HEK293 (cell line): ENCODE data around the gene WRAP53.

ENCODE experiments used
- BCL11A ChIP-seq: fragments of 450-650 bp; formaldehyde crosslinking; IDR thresholded peaks from 2 replicates; pipeline ENCODE4 v1.5.1; 2016; ENCODE audit warnings: low read depth, missing biosample characterization, missing genetic modification characterization
- EGR2 ChIP-seq: fragments of 450-650 bp; formaldehyde crosslinking; IDR thresholded peaks from 2 replicates; pipeline ENCODE4 v1.5.1; 2016; ENCODE audit warnings: low read depth, missing biosample characterization, missing genetic modification characterization
- GLIS2 ChIP-seq: fragments of 450-650 bp; formaldehyde crosslinking; IDR thresholded peaks from 2 replicates; pipeline ENCODE4 v1.5.1; 2016; ENCODE audit warnings: missing biosample characterization, missing genetic modification characterization
- HOXC10 ChIP-seq: sonication (generic); formaldehyde crosslinking; IDR thresholded peaks from 2 replicates; pipeline ENCODE4 v1.8.1; 2023; ENCODE audit warnings: mild to moderate bottlenecking, missing genetic modification reagents
- KLF1 ChIP-seq: fragments of 450-650 bp; formaldehyde crosslinking; IDR thresholded peaks from 2 replicates; pipeline ENCODE4 v1.5.1; 2016; ENCODE audit warnings: missing biosample characterization, missing genetic modification characterization
- KLF16 ChIP-seq: fragments of 450-650 bp; formaldehyde crosslinking; IDR thresholded peaks from 2 replicates; pipeline ENCODE4 v1.5.1; 2017; ENCODE audit warnings: missing biosample characterization, missing genetic modification characterization
- MYNN ChIP-seq: fragments of 450-650 bp; formaldehyde crosslinking; IDR thresholded peaks from 2 replicates; pipeline ENCODE4 v1.5.1; 2016; ENCODE audit warnings: missing biosample characterization, missing genetic modification characterization, borderline replicate concordance
- PRDM6 ChIP-seq: fragments of 450-650 bp; formaldehyde crosslinking; IDR thresholded peaks from 2 replicates; pipeline ENCODE4 v1.5.1; 2017; ENCODE audit warnings: missing biosample characterization, missing genetic modification characterization
- RBAK ChIP-seq: fragments of 450-650 bp; formaldehyde crosslinking; IDR thresholded peaks from 2 replicates; pipeline ENCODE4 v1.5.1; 2016; ENCODE audit warnings: missing biosample characterization, missing genetic modification characterization
- REST ChIP-seq: fragments of 450-650 bp; formaldehyde crosslinking; IDR thresholded peaks from 2 replicates; pipeline ENCODE4 v1.5.1; 2016; ENCODE audit warnings: missing biosample characterization, missing genetic modification characterization
- SCRT1 ChIP-seq: fragments of 450-650 bp; formaldehyde crosslinking; IDR thresholded peaks from 2 replicates; pipeline ENCODE4 v1.5.1; 2016; ENCODE audit warnings: missing biosample characterization, missing genetic modification characterization, borderline replicate concordance
- ZNF112 ChIP-seq: fragments of 450-650 bp; formaldehyde crosslinking; IDR thresholded peaks from 2 replicates; pipeline ENCODE4 v1.5.0; 2017; ENCODE audit warnings: missing biosample characterization, missing genetic modification characterization
- ZNF2 ChIP-seq: fragments of 450-650 bp; formaldehyde crosslinking; IDR thresholded peaks from 2 replicates; pipeline ENCODE4 v1.5.1; 2016; ENCODE audit warnings: missing biosample characterization, missing genetic modification characterization
- ZNF23 ChIP-seq: fragments of 450-650 bp; formaldehyde crosslinking; IDR thresholded peaks from 2 replicates; pipeline ENCODE4 v1.5.1; 2016; ENCODE audit warnings: missing biosample characterization, missing genetic modification characterization, borderline replicate concordance
- ZNF335 ChIP-seq: fragments of 450-650 bp; formaldehyde crosslinking; conservative IDR thresholded peaks from 2 replicates; pipeline ENCODE4 v1.5.1; 2016; ENCODE audit warnings: missing biosample characterization, missing genetic modification characterization
- ZNF354C ChIP-seq: fragments of 450-650 bp; formaldehyde crosslinking; IDR thresholded peaks from 2 replicates; pipeline ENCODE4 v1.5.1; 2016; ENCODE audit warnings: missing biosample characterization, missing genetic modification characterization, low read depth, borderline replicate concordance
- ZNF37A ChIP-seq: fragments of 450-650 bp; IDR thresholded peaks from 2 replicates; pipeline ENCODE4 v1.5.1; 2018; ENCODE audit warnings: missing biosample characterization, missing genetic modification characterization
- ZNF488 ChIP-seq: fragments of 450-650 bp; formaldehyde crosslinking; IDR thresholded peaks from 2 replicates; pipeline ENCODE4 v1.5.1; 2016; ENCODE audit warnings: missing biosample characterization, missing genetic modification characterization
- ZNF560 ChIP-seq: fragments of 450-650 bp; formaldehyde crosslinking; IDR thresholded peaks from 2 replicates; pipeline ENCODE4 v1.5.1; 2017; ENCODE audit warnings: missing biosample characterization, missing genetic modification characterization, borderline replicate concordance
- ZNF580 ChIP-seq: fragments of 450-650 bp; formaldehyde crosslinking; IDR thresholded peaks from 2 replicates; pipeline ENCODE4 v1.5.1; 2016; ENCODE audit warnings: missing biosample characterization, missing genetic modification characterization
- ZNF585B ChIP-seq: fragments of 450-650 bp; formaldehyde crosslinking; IDR thresholded peaks from 2 replicates; pipeline ENCODE4 v1.5.1; 2016; ENCODE audit warnings: missing biosample characterization, missing genetic modification characterization
- ZNF623 ChIP-seq: fragments of 450-650 bp; formaldehyde crosslinking; IDR thresholded peaks from 2 replicates; pipeline ENCODE4 v1.5.1; 2016; ENCODE audit warnings: missing biosample characterization, missing genetic modification characterization
- ZNF645 ChIP-seq: fragments of 450-650 bp; formaldehyde crosslinking; IDR thresholded peaks from 2 replicates; pipeline ENCODE4; 2016; ENCODE audit warnings: missing biosample characterization, missing genetic modification characterization
- ZNF670 ChIP-seq: fragments of 450-650 bp; formaldehyde crosslinking; IDR thresholded peaks from 2 replicates; pipeline ENCODE4 v1.5.1; 2016; ENCODE audit warnings: missing biosample characterization, missing genetic modification characterization, low read depth
- ZNF776 ChIP-seq: fragments of 450-650 bp; formaldehyde crosslinking; IDR thresholded peaks from 2 replicates; pipeline ENCODE4 v1.5.0; 2017; ENCODE audit warnings: missing biosample characterization, missing genetic modification characterization, borderline replicate concordance
- ZNF837 ChIP-seq: fragments of 450-650 bp; formaldehyde crosslinking; IDR thresholded peaks from 2 replicates; pipeline ENCODE4 v1.5.1; 2016; ENCODE audit warnings: missing biosample characterization, missing genetic modification characterization
- ZSCAN18 ChIP-seq: fragments of 450-650 bp; formaldehyde crosslinking; IDR thresholded peaks from 2 replicates; pipeline ENCODE4 v1.5.1; 2016; ENCODE audit warnings: missing biosample characterization, missing genetic modification characterization
- TF ChIP-seq, protein P1 (sequence below): fragments of 450-650 bp; formaldehyde crosslinking; IDR thresholded peaks from 2 replicates; pipeline ENCODE4 v1.5.1; 2016; ENCODE audit warnings: missing biosample characterization, missing genetic modification characterization

WRAP53 gene

DNA sequence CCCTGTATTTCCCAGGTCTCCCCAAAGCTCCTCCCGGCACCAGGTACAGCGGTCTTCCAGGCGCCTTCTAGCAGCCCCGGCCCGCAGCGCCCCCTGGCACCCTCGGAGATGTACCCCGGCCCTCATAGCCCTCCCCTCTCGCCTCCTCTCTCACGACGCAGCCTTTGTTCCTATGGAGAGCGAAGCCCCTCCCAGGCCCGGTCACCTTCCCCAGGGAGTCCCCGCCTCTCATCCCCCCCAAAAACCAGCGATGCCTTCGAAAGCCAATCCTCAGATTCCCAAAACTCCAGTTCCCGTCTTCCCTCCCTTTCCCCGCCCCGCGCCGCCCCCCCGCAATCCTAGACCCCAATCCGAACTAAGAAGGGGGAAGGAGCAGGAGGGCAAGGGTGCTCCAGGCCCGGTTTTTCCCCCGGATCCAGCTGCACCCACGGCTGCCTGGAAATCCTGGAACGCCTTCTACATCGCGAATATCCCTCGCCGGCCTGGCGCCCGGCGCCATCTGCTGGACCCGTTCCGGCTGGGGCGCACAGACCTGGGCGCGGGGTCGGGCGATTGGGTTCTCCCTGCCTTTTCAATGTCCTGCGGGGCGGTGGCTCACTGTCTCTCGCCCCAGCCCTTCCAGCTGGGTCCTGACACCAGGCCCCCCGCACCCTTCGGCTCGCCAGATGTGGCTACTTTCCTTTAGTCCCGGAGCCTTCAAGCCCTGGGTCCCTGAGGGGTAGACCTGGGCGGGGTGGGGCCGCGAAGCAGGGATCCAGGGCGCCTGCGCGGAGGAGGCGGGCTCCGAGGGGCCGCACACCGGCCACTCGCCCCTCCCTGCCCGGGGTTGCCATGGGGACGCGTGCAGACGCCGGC, 28.9 kb downstream of the WRAP53 start, which contains the start of gene DNAH2 (continued):
- TF ChIP-seq MYNN (no peak), ZNF335 (tag by site-specific recombination) (peak; percentile 93), GLIS2 (tag by site-specific recombination) (peak; percentile 96), RBAK (tag by site-specific recombination) (no peak), EGR2 (tag by site-specific recombination) (peak; percentile 83), KLF1 (peak; percentile 79), ZNF23 (no peak), ZNF837 (tag by site-specific recombination) (no peak), REST (peak; percentile 64), SCRT1 (no peak), HOXC10 (CRISPR knock-in tag) (no peak), ZNF670 (tag by site-specific recombination) (no peak), ZNF560 (tag by site-specific recombination) (no peak), ZNF585B (tag by site-specific recombination) (0 out of 2 replicates have a peak, but pooled peaks have one; percentile 7), ZNF112 (tag by site-specific recombination) (no peak), ZNF37A (tag by site-specific recombination) (no peak), ZNF623 (tag by site-specific recombination) (peak; percentile 44; the same call in 1 of the 2 replicates), ZNF776 (tag by site-specific recombination) (no peak), BCL11A (tag by site-specific recombination) (peak; percentile 85), ZNF645 (tag by site-specific recombination) (no peak), ZSCAN18 (tag by site-specific recombination) (peak; percentile 93), PRDM6 (no peak), ZNF2 (tag by site-specific recombination) (peak; percentile 97), KLF16 (tag by site-specific recombination) (peak; percentile 100), ZNF354C (no peak), ZNF488 (tag by site-specific recombination) (no peak; the same call in 1 of the 2 replicates), ZNF580 (tag by site-specific recombination) (peak; percentile 78)
- TF ChIP-seq, protein P1, sequence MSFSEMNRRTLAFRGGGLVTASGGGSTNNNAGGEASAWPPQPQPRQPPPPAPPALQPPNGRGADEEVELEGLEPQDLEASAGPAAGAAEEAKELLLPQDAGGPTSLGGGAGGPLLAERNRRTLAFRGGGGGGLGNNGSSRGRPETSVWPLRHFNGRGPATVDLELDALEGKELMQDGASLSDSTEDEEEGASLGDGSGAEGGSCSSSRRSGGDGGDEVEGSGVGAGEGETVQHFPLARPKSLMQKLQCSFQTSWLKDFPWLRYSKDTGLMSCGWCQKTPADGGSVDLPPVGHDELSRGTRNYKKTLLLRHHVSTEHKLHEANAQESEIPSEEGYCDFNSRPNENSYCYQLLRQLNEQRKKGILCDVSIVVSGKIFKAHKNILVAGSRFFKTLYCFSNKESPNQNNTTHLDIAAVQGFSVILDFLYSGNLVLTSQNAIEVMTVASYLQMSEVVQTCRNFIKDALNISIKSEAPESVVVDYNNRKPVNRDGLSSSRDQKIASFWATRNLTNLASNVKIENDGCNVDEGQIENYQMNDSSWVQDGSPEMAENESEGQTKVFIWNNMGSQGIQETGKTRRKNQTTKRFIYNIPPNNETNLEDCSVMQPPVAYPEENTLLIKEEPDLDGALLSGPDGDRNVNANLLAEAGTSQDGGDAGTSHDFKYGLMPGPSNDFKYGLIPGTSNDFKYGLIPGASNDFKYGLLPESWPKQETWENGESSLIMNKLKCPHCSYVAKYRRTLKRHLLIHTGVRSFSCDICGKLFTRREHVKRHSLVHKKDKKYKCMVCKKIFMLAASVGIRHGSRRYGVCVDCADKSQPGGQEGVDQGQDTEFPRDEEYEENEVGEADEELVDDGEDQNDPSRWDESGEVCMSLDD (tag by site-specific recombination), result peak; percentile 93
